Spleen (tissue), 7 donors: Measurements from ENCODE around the gene CPSF3.

ENCODE experiments used
- CTCF ChIP-seq, 11 experiments: fragments of 200-600 bp in 7 of 11; fragments of 450-650 bp in 4 of 11; sonication (generic) in 4 of 11; IDR thresholded peaks in 8 of 11; conservative IDR thresholded peaks in 3 of 11; 1 replicate in 7 of 11; 2 replicates in 4 of 11; pipeline versions ENCODE4 v1.4.0 to v1.8.0; 2016 to 2021; ENCODE audit warnings: antibody characterized with exemption in 11 of 11, inconsistent platforms in 4 of 11, mild to moderate bottlenecking in 1 of 11
- POLR2A ChIP-seq, 3 donors: fragments of 450-650 bp; IDR thresholded peaks; one replicate each; pipeline ENCODE4 v1.5.1; 2017; ENCODE audit warnings: antibody characterized with exemption in 3 of 3, mild to moderate bottlenecking in 1 of 3
- donor health status: DM: no; HTN: no; CAD: no; lungs with moderate emphysema.
- donor health status: DM: no; HTN: no; CAD: no.
- donor health status: DM: no; HTN: no; CAD: no.

GRCh38 chr2:9480157-9480556 lies 56.7 kb downstream of the CPSF3 start:
- no peak for TF ChIP-seq CTCF (IDR thresholded peaks at IDR 0.05 in 8 of 11, conservative IDR thresholded peaks at IDR 0.05 in 3 of 11)
- no peak for TF ChIP-seq POLR2A (IDR thresholded peaks at IDR 0.05)
